ENCODE measurements around the gene GADD45GIP1. TPM values are rescaled to one million over a fixed set of nuclear protein-coding genes. Genes with fewer than 3 reads are reported as not detected.

The GADD45GIP1 gene
- total and polyA plus RNA-seq, 2 donors (not counting 1 experiment from before 2014, with no cell fraction given), result 12.6 to 17.5 TPM

- Mint-ChIP-seq H3K9me3 (ENCODE audit: insufficient read depth) (no peaks in the 10 kb centered on the region), H3K27me3 (peaks cover 24% of the 10 kb centered on the region), H3K4me3 (peak overlapping the region; percentile 88), H3K27ac (peak overlapping the region; percentile 76), H3K4me1 (peaks cover 17% of the 10 kb centered on the region)
- Histone ChIP-seq H3K27me3 (replicated peaks in 1 of 4; ENCODE audit: control extremely low read depth in 1 of 4, control insufficient read depth in 3 of 4, insufficient read depth in 4 of 4, low read length in 3 of 4) (peaks cover 0 to 24% (median 4%) of the 10 kb centered on the region in 4 experiments), H3K9ac (ENCODE audit: low read length) (peak overlapping the region; percentile 53), H4K20me1 (ENCODE audit: control insufficient read depth, insufficient read depth, low read length, poor library complexity, severe bottlenecking) (no peaks in the 10 kb centered on the region), H3K36me3 (replicated peaks in 1 of 2; ENCODE audit: control extremely low read depth in 1 of 2, control insufficient read depth in 1 of 2, extremely low read depth in 1 of 2, insufficient read depth in 2 of 2, low read length in 1 of 2) (no peaks in the 10 kb centered on the region), H3K27ac (ENCODE audit: low read length in 2 of 2) (no peak overlapping the region), H3K79me2 (ENCODE audit: control insufficient read depth, insufficient read depth, low read length) (no peaks in the 10 kb centered on the region), H3K4me3 (ENCODE audit: control extremely low read depth in 1 of 5, extremely low read depth in 1 of 5, insufficient read depth in 1 of 5, low read depth in 2 of 5, low read length in 4 of 5) (peak overlapping the region in 4 of 5 experiments; percentile 21 to 63 (median 50)), H3K9me3 (ENCODE audit: control extremely low read depth in 1 of 3, control insufficient read depth in 2 of 3, insufficient read depth in 1 of 3, low read length in 2 of 3) (peaks cover 0 to 2% (median 0%) of the 10 kb centered on the region in 3 donors), H3K4me1 (ENCODE audit: control insufficient read depth in 2 of 2, insufficient read depth in 2 of 2, low read length in 2 of 2) (peaks cover 10 to 11% of the 10 kb centered on the region in 2 donors), H3K4me2 (replicated peaks; ENCODE audit: low read depth, low read length, poor library complexity, severe bottlenecking) (peak overlapping the region; percentile 81), H2AFZ (ENCODE audit: insufficient read depth, low read depth, low read length, poor library complexity, severe bottlenecking) (peak overlapping the region; percentile 60)
- under 1% methylated on average over 128 of the region's 129 CpGs for WGBS (ENCODE audit: insufficient coverage)
- intact Hi-C loops (cut with micrococcal nuclease), result no loop called here
- ChIA-PET CTCF (interaction anchor here (0.6 kb wide), 1 partner anchor 150 kb away, joined by 4 read pairs; no protein-coding TSS in a partner anchor), POLR2A (no interaction called here)
- ATAC-seq (ENCODE audit: low read depth) (peak; percentile 38), DNase-seq (peak; percentile 57)
- TF ChIP-seq, protein P1, sequence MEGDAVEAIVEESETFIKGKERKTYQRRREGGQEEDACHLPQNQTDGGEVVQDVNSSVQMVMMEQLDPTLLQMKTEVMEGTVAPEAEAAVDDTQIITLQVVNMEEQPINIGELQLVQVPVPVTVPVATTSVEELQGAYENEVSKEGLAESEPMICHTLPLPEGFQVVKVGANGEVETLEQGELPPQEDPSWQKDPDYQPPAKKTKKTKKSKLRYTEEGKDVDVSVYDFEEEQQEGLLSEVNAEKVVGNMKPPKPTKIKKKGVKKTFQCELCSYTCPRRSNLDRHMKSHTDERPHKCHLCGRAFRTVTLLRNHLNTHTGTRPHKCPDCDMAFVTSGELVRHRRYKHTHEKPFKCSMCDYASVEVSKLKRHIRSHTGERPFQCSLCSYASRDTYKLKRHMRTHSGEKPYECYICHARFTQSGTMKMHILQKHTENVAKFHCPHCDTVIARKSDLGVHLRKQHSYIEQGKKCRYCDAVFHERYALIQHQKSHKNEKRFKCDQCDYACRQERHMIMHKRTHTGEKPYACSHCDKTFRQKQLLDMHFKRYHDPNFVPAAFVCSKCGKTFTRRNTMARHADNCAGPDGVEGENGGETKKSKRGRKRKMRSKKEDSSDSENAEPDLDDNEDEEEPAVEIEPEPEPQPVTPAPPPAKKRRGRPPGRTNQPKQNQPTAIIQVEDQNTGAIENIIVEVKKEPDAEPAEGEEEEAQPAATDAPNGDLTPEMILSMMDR (IDR thresholded peaks at IDR 0.05), result no peak
- no peak for TF ChIP-seq EZH2 (IDR thresholded peaks at IDR 0.05; ENCODE audit: borderline replicate concordance, insufficient read depth, low read depth, low read length, poor library complexity, severe bottlenecking)
Observed at GRCh38 chr19:12995596-12996405, 38.8 kb upstream of the GADD45GIP1 start.

All from B cell (primary cell).